Liver (tissue), 3 donors: Measurements from ENCODE around the gene USP6NL.

ENCODE experiments used
- FOXA1 ChIP-seq: IDR thresholded peaks from 2 replicates; pipeline ENCODE4 v1.6.1; 2016; ENCODE audit warnings: antibody characterized with exemption
- TF ChIP-seq, protein P1 (sequence below): fragments of 150-350 bp; IDR thresholded peaks from 2 replicates; pipeline ENCODE4 v1.5.1; 2017; ENCODE audit warnings: improper control_type of control experiment, low read depth, low read length; ENCODE audit not compliant: missing input control
- TF ChIP-seq, protein P2 (sequence below): IDR thresholded peaks from 2 replicates; pipeline ENCODE4 v1.6.1; 2016; ENCODE audit warnings: antibody characterized with exemption, mild to moderate bottlenecking
- TF ChIP-seq, protein P3 (sequence below): IDR thresholded peaks from 2 replicates; pipeline ENCODE4 v1.6.1; 2016; ENCODE audit warnings: antibody characterized with exemption
- donor health status: healthy.
- donor health status: healthy.

DNA sequence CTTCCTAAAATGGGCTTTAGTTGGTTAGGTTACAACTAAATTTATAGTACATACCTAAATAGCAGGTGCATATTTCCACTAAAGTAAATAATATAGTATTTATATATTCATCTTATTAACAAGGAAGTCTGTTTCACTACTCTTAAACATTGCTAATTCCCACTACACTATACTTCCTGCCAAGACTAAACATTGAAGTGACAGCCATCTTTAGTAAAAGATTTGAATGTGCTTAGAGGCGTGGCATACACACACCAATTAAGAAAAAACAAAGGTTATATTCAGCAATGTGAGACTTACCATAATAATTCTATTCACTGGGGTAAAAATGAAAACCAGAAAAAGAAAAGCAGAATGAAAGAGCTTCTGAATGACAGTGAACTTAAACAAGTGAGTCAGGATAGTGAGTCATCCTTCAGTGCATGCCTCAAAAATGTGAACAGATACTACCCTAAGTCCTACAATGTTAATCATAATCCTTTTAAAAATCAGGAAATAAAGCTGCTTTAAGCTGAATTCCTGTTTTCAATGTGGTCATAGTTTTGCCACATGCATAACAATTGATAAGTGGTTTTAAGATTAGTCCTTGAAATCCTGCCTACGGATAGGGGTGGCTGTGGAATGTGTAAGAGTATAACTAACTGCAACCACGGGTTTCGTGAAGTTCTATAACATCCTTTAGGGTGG, 59.4 kb downstream of the USP6NL start:
- TF ChIP-seq, protein P1, sequence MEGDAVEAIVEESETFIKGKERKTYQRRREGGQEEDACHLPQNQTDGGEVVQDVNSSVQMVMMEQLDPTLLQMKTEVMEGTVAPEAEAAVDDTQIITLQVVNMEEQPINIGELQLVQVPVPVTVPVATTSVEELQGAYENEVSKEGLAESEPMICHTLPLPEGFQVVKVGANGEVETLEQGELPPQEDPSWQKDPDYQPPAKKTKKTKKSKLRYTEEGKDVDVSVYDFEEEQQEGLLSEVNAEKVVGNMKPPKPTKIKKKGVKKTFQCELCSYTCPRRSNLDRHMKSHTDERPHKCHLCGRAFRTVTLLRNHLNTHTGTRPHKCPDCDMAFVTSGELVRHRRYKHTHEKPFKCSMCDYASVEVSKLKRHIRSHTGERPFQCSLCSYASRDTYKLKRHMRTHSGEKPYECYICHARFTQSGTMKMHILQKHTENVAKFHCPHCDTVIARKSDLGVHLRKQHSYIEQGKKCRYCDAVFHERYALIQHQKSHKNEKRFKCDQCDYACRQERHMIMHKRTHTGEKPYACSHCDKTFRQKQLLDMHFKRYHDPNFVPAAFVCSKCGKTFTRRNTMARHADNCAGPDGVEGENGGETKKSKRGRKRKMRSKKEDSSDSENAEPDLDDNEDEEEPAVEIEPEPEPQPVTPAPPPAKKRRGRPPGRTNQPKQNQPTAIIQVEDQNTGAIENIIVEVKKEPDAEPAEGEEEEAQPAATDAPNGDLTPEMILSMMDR = no peak
- TF ChIP-seq, protein P2, sequence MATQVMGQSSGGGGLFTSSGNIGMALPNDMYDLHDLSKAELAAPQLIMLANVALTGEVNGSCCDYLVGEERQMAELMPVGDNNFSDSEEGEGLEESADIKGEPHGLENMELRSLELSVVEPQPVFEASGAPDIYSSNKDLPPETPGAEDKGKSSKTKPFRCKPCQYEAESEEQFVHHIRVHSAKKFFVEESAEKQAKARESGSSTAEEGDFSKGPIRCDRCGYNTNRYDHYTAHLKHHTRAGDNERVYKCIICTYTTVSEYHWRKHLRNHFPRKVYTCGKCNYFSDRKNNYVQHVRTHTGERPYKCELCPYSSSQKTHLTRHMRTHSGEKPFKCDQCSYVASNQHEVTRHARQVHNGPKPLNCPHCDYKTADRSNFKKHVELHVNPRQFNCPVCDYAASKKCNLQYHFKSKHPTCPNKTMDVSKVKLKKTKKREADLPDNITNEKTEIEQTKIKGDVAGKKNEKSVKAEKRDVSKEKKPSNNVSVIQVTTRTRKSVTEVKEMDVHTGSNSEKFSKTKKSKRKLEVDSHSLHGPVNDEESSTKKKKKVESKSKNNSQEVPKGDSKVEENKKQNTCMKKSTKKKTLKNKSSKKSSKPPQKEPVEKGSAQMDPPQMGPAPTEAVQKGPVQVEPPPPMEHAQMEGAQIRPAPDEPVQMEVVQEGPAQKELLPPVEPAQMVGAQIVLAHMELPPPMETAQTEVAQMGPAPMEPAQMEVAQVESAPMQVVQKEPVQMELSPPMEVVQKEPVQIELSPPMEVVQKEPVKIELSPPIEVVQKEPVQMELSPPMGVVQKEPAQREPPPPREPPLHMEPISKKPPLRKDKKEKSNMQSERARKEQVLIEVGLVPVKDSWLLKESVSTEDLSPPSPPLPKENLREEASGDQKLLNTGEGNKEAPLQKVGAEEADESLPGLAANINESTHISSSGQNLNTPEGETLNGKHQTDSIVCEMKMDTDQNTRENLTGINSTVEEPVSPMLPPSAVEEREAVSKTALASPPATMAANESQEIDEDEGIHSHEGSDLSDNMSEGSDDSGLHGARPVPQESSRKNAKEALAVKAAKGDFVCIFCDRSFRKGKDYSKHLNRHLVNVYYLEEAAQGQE = no peak
- no peak for TF ChIP-seq FOXA1
- TF ChIP-seq, protein P3, sequence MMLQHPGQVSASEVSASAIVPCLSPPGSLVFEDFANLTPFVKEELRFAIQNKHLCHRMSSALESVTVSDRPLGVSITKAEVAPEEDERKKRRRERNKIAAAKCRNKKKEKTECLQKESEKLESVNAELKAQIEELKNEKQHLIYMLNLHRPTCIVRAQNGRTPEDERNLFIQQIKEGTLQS = no peak
